ENCODE results near the gene HS2ST1.

The HS2ST1 gene

DNA sequence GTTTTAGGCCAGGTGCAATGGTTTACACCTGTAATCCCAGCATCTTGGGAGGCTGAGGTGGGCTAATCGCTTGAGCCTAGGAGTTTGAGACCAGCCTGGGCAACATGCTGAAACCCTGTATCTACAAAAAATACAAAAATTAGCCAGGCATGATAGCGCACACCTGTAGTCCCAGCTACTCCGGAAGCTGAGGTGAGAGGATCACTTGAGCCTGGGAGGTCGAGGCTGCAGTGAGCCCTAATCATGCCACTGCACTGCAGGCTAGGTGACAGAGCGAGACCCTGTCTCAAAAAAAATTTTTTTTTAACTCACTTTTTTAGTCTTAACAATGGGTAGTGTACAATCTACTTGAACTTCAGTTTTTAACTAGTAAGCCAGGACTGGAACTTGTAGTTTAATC, 137.5 kb downstream of the HS2ST1 start:
- Histone ChIP-seq H3K4me1 (ENCODE audit: insufficient read depth, low read length, poor library complexity, severe bottlenecking) (peaks cover 21% of the 10 kb centered on the region), H3K36me3 (ENCODE audit: insufficient read depth, low read length) (no peaks in the 10 kb centered on the region), H3K9ac (ENCODE audit: low read depth, low read length, poor library complexity, severe bottlenecking) (no peak overlapping the region), H4K20me1 (ENCODE audit: insufficient read depth, low read length, poor library complexity, severe bottlenecking) (no peaks in the 10 kb centered on the region), H3K4me2 (ENCODE audit: low read depth, low read length, poor library complexity, severe bottlenecking) (no peak overlapping the region), H3F3A (ENCODE audit: low read depth) (no peaks in the 10 kb centered on the region), H3K9me2 (replicated peaks; ENCODE audit: low read depth, low read length) (no peaks in the 10 kb centered on the region), H3K79me2 (ENCODE audit: insufficient read depth, low read length) (peaks cover 11% of the 10 kb centered on the region; the same call in 1 of the 2 replicates), H3K4me3 (ENCODE audit: low read length, poor library complexity, severe bottlenecking) (no peak overlapping the region), H2AFZ (ENCODE audit: low read length) (no peak overlapping the region), H3K27me3 (ENCODE audit: insufficient read depth, low read length, poor library complexity, severe bottlenecking) (no peaks in the 10 kb centered on the region), H3K9me3 (ENCODE audit: insufficient read depth, low read depth, low read length) (0 out of 2 replicates have a peak, but pooled peaks cover 8% of the 10 kb centered on the region)
- TF ChIP-seq, protein P1, sequence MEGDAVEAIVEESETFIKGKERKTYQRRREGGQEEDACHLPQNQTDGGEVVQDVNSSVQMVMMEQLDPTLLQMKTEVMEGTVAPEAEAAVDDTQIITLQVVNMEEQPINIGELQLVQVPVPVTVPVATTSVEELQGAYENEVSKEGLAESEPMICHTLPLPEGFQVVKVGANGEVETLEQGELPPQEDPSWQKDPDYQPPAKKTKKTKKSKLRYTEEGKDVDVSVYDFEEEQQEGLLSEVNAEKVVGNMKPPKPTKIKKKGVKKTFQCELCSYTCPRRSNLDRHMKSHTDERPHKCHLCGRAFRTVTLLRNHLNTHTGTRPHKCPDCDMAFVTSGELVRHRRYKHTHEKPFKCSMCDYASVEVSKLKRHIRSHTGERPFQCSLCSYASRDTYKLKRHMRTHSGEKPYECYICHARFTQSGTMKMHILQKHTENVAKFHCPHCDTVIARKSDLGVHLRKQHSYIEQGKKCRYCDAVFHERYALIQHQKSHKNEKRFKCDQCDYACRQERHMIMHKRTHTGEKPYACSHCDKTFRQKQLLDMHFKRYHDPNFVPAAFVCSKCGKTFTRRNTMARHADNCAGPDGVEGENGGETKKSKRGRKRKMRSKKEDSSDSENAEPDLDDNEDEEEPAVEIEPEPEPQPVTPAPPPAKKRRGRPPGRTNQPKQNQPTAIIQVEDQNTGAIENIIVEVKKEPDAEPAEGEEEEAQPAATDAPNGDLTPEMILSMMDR (conservative IDR thresholded peaks at IDR 0.05; ENCODE audit: low read length): no peak
- no peak for TF ChIP-seq EZH2phosphoT487 (IDR thresholded peaks at IDR 0.05; ENCODE audit: borderline replicate concordance)

DNA sequence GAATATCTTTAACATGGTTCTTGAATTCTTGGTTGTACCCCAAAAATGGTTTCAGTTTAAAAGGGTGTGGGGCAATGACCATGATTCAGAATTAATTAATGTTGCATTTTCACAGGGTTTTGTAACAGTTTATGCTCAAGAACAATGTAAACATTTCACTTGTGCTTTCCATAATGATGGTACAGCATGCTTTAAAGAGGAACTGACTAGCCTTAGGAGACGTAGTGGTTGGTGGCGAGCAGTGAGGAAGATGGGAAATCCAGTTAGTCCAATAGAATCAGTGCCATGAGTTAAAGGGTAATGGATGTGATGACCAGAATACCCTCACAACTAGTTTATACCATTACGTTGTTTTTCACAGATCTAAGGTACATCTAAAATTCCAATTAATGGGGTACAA, 138.0 kb downstream of the HS2ST1 start:
- Histone ChIP-seq H3K9me2 (replicated peaks; ENCODE audit: low read depth, low read length) (no peaks in the 10 kb centered on the region), H2AFZ (ENCODE audit: low read length) (no peak overlapping the region), H3K4me2 (ENCODE audit: low read depth, low read length, poor library complexity, severe bottlenecking) (no peak overlapping the region), H3K79me2 (ENCODE audit: insufficient read depth, low read length) (peaks cover 11% of the 10 kb centered on the region; the same call in 1 of the 2 replicates), H3K9me3 (ENCODE audit: insufficient read depth, low read depth, low read length) (0 out of 2 replicates have a peak, but pooled peaks cover 8% of the 10 kb centered on the region), H3F3A (ENCODE audit: low read depth) (no peaks in the 10 kb centered on the region), H3K4me3 (ENCODE audit: low read length, poor library complexity, severe bottlenecking) (no peak overlapping the region), H3K4me1 (ENCODE audit: insufficient read depth, low read length, poor library complexity, severe bottlenecking) (peaks cover 21% of the 10 kb centered on the region), H3K27me3 (ENCODE audit: insufficient read depth, low read length, poor library complexity, severe bottlenecking) (no peaks in the 10 kb centered on the region), H4K20me1 (ENCODE audit: insufficient read depth, low read length, poor library complexity, severe bottlenecking) (no peaks in the 10 kb centered on the region), H3K9ac (ENCODE audit: low read depth, low read length, poor library complexity, severe bottlenecking) (no peak overlapping the region), H3K36me3 (ENCODE audit: insufficient read depth, low read length) (no peaks in the 10 kb centered on the region)
- no peak for TF ChIP-seq EZH2phosphoT487 (IDR thresholded peaks at IDR 0.05; ENCODE audit: borderline replicate concordance)
- TF ChIP-seq, protein P1 (conservative IDR thresholded peaks at IDR 0.05; ENCODE audit: low read length): no peak

DNA sequence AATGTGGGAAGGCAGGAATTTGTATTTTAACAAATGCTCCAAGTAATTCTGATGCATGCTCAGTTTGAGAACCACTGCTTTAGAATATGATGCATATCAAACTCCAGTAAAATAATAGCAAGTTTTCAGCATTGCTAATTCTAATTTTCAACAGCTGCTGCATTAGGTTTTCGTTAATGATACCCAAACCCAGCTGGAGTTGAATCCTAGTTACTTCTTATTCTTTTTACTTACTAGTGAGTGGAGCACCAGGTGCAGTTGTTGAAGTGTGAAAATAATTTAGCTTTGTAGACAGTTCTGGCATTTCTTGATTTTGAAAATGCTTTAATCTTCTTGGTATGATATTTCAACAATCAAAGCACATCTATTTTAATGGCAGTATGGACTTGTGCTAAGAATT, 138.5 kb downstream of the HS2ST1 start:
- TF ChIP-seq, protein P1 (conservative IDR thresholded peaks at IDR 0.05; ENCODE audit: low read length): no peak
- no peak for TF ChIP-seq EZH2phosphoT487 (IDR thresholded peaks at IDR 0.05; ENCODE audit: borderline replicate concordance)
- Histone ChIP-seq H3K9me2 (replicated peaks; ENCODE audit: low read depth, low read length) (no peaks in the 10 kb centered on the region), H3F3A (ENCODE audit: low read depth) (no peaks in the 10 kb centered on the region), H4K20me1 (ENCODE audit: insufficient read depth, low read length, poor library complexity, severe bottlenecking) (no peaks in the 10 kb centered on the region), H3K4me1 (ENCODE audit: insufficient read depth, low read length, poor library complexity, severe bottlenecking) (peaks cover 21% of the 10 kb centered on the region), H3K4me2 (ENCODE audit: low read depth, low read length, poor library complexity, severe bottlenecking) (no peak overlapping the region), H3K4me3 (ENCODE audit: low read length, poor library complexity, severe bottlenecking) (no peak overlapping the region), H3K36me3 (ENCODE audit: insufficient read depth, low read length) (no peaks in the 10 kb centered on the region), H2AFZ (ENCODE audit: low read length) (no peak overlapping the region), H3K79me2 (ENCODE audit: insufficient read depth, low read length) (peaks cover 11% of the 10 kb centered on the region; the same call in 1 of the 2 replicates), H3K9me3 (ENCODE audit: insufficient read depth, low read depth, low read length) (0 out of 2 replicates have a peak, but pooled peaks cover 3% of the 10 kb centered on the region), H3K27me3 (ENCODE audit: insufficient read depth, low read length, poor library complexity, severe bottlenecking) (no peaks in the 10 kb centered on the region), H3K9ac (ENCODE audit: low read depth, low read length, poor library complexity, severe bottlenecking) (no peak overlapping the region)
